ENCODE data around the gene NFKB1.
"Not testable (repeated sequence)": the region's sequence is repeated elsewhere in the genome, so short reads cannot be mapped to it uniquely, and the experiment has no call there.

NFKB1 gene

GRCh38 chr4:102478186-102478585, 23.0 kb upstream of the NFKB1 start:
- H3K4ac ChIP-seq (ENCODE audit: low read depth, low read length): no peak overlapping the region
- H3K4me3 ChIP-seq (ENCODE audit: low read depth, low read length): no peak overlapping the region
- no peak overlapping the region for H2AFZ ChIP-seq (ENCODE audit: insufficient read depth, low read length, poor library complexity)
- no peaks in the 10 kb centered on the region for H3K27me3 ChIP-seq (ENCODE audit: insufficient read depth, low read length)
- H3K9ac ChIP-seq (ENCODE audit: low read length): no peak overlapping the region
- H3K23ac ChIP-seq (ENCODE audit: low read length): no peak overlapping the region
- no peaks in the 10 kb centered on the region for H3K79me2 ChIP-seq (ENCODE audit: control insufficient read depth, insufficient read depth, low read length, poor library complexity)
- no peak overlapping the region for H3K14ac ChIP-seq (ENCODE audit: low read length)
- no peak overlapping the region for H2BK120ac ChIP-seq (ENCODE audit: insufficient read depth, low read length, poor library complexity)
- no peak for DNase-seq
- no peaks in the 10 kb centered on the region for H3K79me1 ChIP-seq (ENCODE audit: low read length)
- H3K9me3 ChIP-seq (ENCODE audit: insufficient read depth, low read depth, low read length): peaks cover 13% of the 10 kb centered on the region
- H3K18ac ChIP-seq (ENCODE audit: low read length): no peak overlapping the region
- no peak overlapping the region for H2BK12ac ChIP-seq (ENCODE audit: low read length)
- H4K8ac ChIP-seq (ENCODE audit: low read depth, low read length): no peak overlapping the region
- H2BK5ac ChIP-seq (ENCODE audit: low read depth, low read length, poor library complexity): no peak overlapping the region
- H3K4me2 ChIP-seq (ENCODE audit: low read length): no peak overlapping the region
- H4K91ac ChIP-seq (ENCODE audit: low read depth, low read length): no peak overlapping the region
- no CpG with 5 or more reads among the region's 7 CpGs for WGBS (ENCODE audit: extremely low coverage, insufficient coverage, insufficient read length)
- no peak overlapping the region for H4K12ac ChIP-seq (ENCODE audit: low read depth, low read length)
- peaks cover 2 to 4% of the 10 kb centered on the region in 2 experiments for H3K4me1 ChIP-seq (ENCODE audit: control insufficient read depth in 1 of 2, insufficient read depth in 2 of 2, low read length in 2 of 2)
- no peak overlapping the region for H2AK5ac ChIP-seq (ENCODE audit: low read length)
- no peaks in the 10 kb centered on the region for H3K36me3 ChIP-seq (ENCODE audit: control insufficient read depth in 1 of 2, insufficient read depth in 2 of 2, low read length in 2 of 2)
- H3K27ac ChIP-seq (ENCODE audit: low read depth, low read length): no peak overlapping the region

- H3K23ac ChIP-seq (ENCODE audit: low read length): not testable (repeated sequence)
Measured at GRCh38 chr4:102479832-102480231, 21.3 kb upstream of the NFKB1 start.

GRCh38 chr4:102483120-102483519, 18.0 kb upstream of the NFKB1 start:
- H2AFZ ChIP-seq (ENCODE audit: insufficient read depth, low read length, poor library complexity): no peak overlapping the region
- H2AK5ac ChIP-seq (ENCODE audit: low read length): no peak overlapping the region
- H3K4me2 ChIP-seq (ENCODE audit: low read length): no peak overlapping the region
- no peak overlapping the region for H2BK12ac ChIP-seq (ENCODE audit: low read length)
- H3K36me3 ChIP-seq (ENCODE audit: control insufficient read depth in 1 of 2, insufficient read depth in 2 of 2, low read length in 2 of 2): no peaks in the 10 kb centered on the region
- H4K91ac ChIP-seq (ENCODE audit: low read depth, low read length): no peak overlapping the region
- no peak for DNase-seq
- H3K79me1 ChIP-seq (ENCODE audit: low read length): no peaks in the 10 kb centered on the region
- no peak overlapping the region for H2BK120ac ChIP-seq (ENCODE audit: insufficient read depth, low read length, poor library complexity)
- H3K14ac ChIP-seq (ENCODE audit: low read length): no peak overlapping the region
- no peak overlapping the region for H3K23ac ChIP-seq (ENCODE audit: low read length)
- no peak overlapping the region for H4K12ac ChIP-seq (ENCODE audit: low read depth, low read length)
- no peak overlapping the region for H4K8ac ChIP-seq (ENCODE audit: low read depth, low read length)
- peaks cover 7% of the 10 kb centered on the region for H3K9me3 ChIP-seq (ENCODE audit: insufficient read depth, low read depth, low read length)
- H3K4me1 ChIP-seq (ENCODE audit: control insufficient read depth in 1 of 2, insufficient read depth in 2 of 2, low read length in 2 of 2): no peaks in the 10 kb centered on the region
- H2BK5ac ChIP-seq (ENCODE audit: low read depth, low read length, poor library complexity): no peak overlapping the region
- no peak overlapping the region for H3K4ac ChIP-seq (ENCODE audit: low read depth, low read length)
- no peaks in the 10 kb centered on the region for H3K27me3 ChIP-seq (ENCODE audit: insufficient read depth, low read length)
- no peaks in the 10 kb centered on the region for H3K79me2 ChIP-seq (ENCODE audit: control insufficient read depth, insufficient read depth, low read length, poor library complexity)
- H3K9ac ChIP-seq (ENCODE audit: low read length): no peak overlapping the region
- no peak overlapping the region for H3K27ac ChIP-seq (ENCODE audit: low read depth, low read length)
- H3K18ac ChIP-seq (ENCODE audit: low read length): no peak overlapping the region
- WGBS (ENCODE audit: extremely low coverage, insufficient coverage, insufficient read length): no CpG with 5 or more reads among the region's 17 CpGs
- H3K4me3 ChIP-seq (ENCODE audit: low read depth, low read length): no peak overlapping the region

More at GRCh38 chr4:102479832-102480231, 21.3 kb upstream of the NFKB1 start:
- H4K12ac ChIP-seq (ENCODE audit: low read depth, low read length); H3K79me1 ChIP-seq (ENCODE audit: low read length); H3K9ac ChIP-seq (ENCODE audit: low read length); DNase-seq; H3K4me3 ChIP-seq (ENCODE audit: low read depth, low read length); H4K8ac ChIP-seq (ENCODE audit: low read depth, low read length); H3K18ac ChIP-seq (ENCODE audit: low read length); H3K4ac ChIP-seq (ENCODE audit: low read depth, low read length); H2AFZ ChIP-seq (ENCODE audit: insufficient read depth, low read length, poor library complexity); H3K4me1 ChIP-seq (ENCODE audit: control insufficient read depth in 1 of 2, insufficient read depth in 2 of 2, low read length in 2 of 2); H3K79me2 ChIP-seq (ENCODE audit: control insufficient read depth, insufficient read depth, low read length, poor library complexity); H2BK120ac ChIP-seq (ENCODE audit: insufficient read depth, low read length, poor library complexity); H2BK12ac ChIP-seq (ENCODE audit: low read length); H3K27me3 ChIP-seq (ENCODE audit: insufficient read depth, low read length); H2AK5ac ChIP-seq (ENCODE audit: low read length); H4K91ac ChIP-seq (ENCODE audit: low read depth, low read length); H3K14ac ChIP-seq (ENCODE audit: low read length); H3K36me3 ChIP-seq (ENCODE audit: control insufficient read depth in 1 of 2, insufficient read depth in 2 of 2, low read length in 2 of 2); H3K27ac ChIP-seq (ENCODE audit: low read depth, low read length); H3K4me2 ChIP-seq (ENCODE audit: low read length); H2BK5ac ChIP-seq (ENCODE audit: low read depth, low read length, poor library complexity): not testable (repeated sequence)
- H3K9me3 ChIP-seq (ENCODE audit: insufficient read depth, low read depth, low read length): peaks cover 13% of the 10 kb centered on the region
- no CpG with 5 or more reads among the region's 2 CpGs for WGBS (ENCODE audit: extremely low coverage, insufficient coverage, insufficient read length)

GRCh38 chr4:102483990-102484692, 17.0 kb upstream of the NFKB1 start:
- not testable (repeated sequence) for H2BK5ac ChIP-seq (ENCODE audit: low read depth, low read length, poor library complexity); H3K4me2 ChIP-seq (ENCODE audit: low read length); H3K9me3 ChIP-seq (ENCODE audit: insufficient read depth, low read depth, low read length); H4K91ac ChIP-seq (ENCODE audit: low read depth, low read length); H4K12ac ChIP-seq (ENCODE audit: low read depth, low read length); H3K4me1 ChIP-seq (ENCODE audit: control insufficient read depth in 1 of 2, insufficient read depth in 2 of 2, low read length in 2 of 2); H2BK12ac ChIP-seq (ENCODE audit: low read length); H3K14ac ChIP-seq (ENCODE audit: low read length); H3K36me3 ChIP-seq (ENCODE audit: control insufficient read depth in 1 of 2, insufficient read depth in 2 of 2, low read length in 2 of 2); H2AFZ ChIP-seq (ENCODE audit: insufficient read depth, low read length, poor library complexity); H2BK120ac ChIP-seq (ENCODE audit: insufficient read depth, low read length, poor library complexity); H3K23ac ChIP-seq (ENCODE audit: low read length); H3K9ac ChIP-seq (ENCODE audit: low read length); H3K4ac ChIP-seq (ENCODE audit: low read depth, low read length); H4K8ac ChIP-seq (ENCODE audit: low read depth, low read length); H2AK5ac ChIP-seq (ENCODE audit: low read length); H3K79me2 ChIP-seq (ENCODE audit: control insufficient read depth, insufficient read depth, low read length, poor library complexity); H3K4me3 ChIP-seq (ENCODE audit: low read depth, low read length); H3K18ac ChIP-seq (ENCODE audit: low read length); DNase-seq; H3K27me3 ChIP-seq (ENCODE audit: insufficient read depth, low read length); H3K79me1 ChIP-seq (ENCODE audit: low read length); H3K27ac ChIP-seq (ENCODE audit: low read depth, low read length)
- WGBS (ENCODE audit: extremely low coverage, insufficient coverage, insufficient read length): no CpG with 5 or more reads among the region's 19 CpGs
